Measurements from ENCODE around the gene SMPD2.

DNA sequence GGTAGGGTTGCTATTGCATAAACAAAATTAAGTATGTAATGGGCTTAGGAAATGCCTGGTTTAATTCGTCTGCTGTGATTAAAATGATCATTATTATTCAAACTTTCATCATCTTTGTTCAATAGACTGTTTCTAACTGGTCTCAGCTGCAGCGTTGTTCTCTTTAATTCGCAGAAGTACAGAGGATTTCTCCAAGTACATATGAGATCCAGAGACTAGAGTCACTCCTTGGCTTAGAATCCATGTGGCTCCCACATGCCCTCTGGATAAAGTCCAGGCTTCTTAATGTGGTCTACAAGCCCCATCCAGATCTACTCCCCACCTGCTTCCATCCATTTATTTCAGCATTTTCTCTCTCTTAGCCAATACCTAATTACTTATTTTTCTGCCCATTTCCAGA, 43.6 kb downstream of the SMPD2 start:
- TF ChIP-seq EZH2 (IDR thresholded peaks at IDR 0.05) (no peak), CTCF (IDR thresholded peaks at IDR 0.05 in 2 of 3, conservative IDR thresholded peaks at IDR 0.05 in 1 of 3; ENCODE audit: borderline replicate concordance in 1 of 3, insufficient read depth in 1 of 3, low read depth in 2 of 3, low read length in 2 of 3) (no peak), POLR2AphosphoS5 (IDR thresholded peaks at IDR 0.05; ENCODE audit: low read depth, low read length) (no peak)

Data from HCT116 (cell line).